Prostate gland (tissue), 2 donors: ENCODE measurements around the gene WNT3A. TPM values are rescaled to one million over a fixed set of nuclear protein-coding genes. Genes with fewer than 3 reads are reported as not detected.

Source experiments
- DNase-seq: peaks from one replicate; pipeline ENCODE4 v3.0.0-alpha.2; 2019; ENCODE audit warnings: low spot score
- H3K27ac ChIP-seq, 2 donors: fragments of 200-600 bp; sonication (generic); 2 replicates each; pipeline ENCODE4 v1.5.1; 2017 to 2019
- H3K27me3 ChIP-seq: fragments of 200-600 bp; sonication (generic); replicated peaks from 2 replicates; pipeline ENCODE4 v1.5.1; 2019; ENCODE audit not compliant: insufficient read depth
- H3K36me3 ChIP-seq, 2 donors: fragments of 200-600 bp; sonication (generic); 1 replicate in 1 of 2; 2 replicates in 1 of 2; pipeline versions ENCODE4 v1.5.1 to v1.8.1; 2017 to 2019
- H3K4me1 ChIP-seq: fragments of 200-600 bp; sonication (generic); replicated peaks from 2 replicates; pipeline ENCODE4 v1.5.1; 2019
- H3K4me3 ChIP-seq, 2 donors: fragments of 200-600 bp; sonication (generic); 2 replicates each; pipeline ENCODE4 v1.5.1; 2017 to 2019
- H3K9me3 ChIP-seq: fragments of 200-600 bp; sonication (generic); 2 replicates; pipeline ENCODE4 v1.5.1; 2017
- CTCF ChIP-seq, 4 experiments: fragments of 200-600 bp in 2 of 4; fragments of 450-650 bp in 2 of 4; sonication (generic) in 2 of 4; IDR thresholded peaks; 1 replicate in 3 of 4; 2 replicates in 1 of 4; pipeline ENCODE4 v1.5.1; 2016 to 2019; ENCODE audit warnings: antibody characterized with exemption in 4 of 4, mild to moderate bottlenecking in 2 of 4, moderate library complexity in 2 of 4
- POLR2A ChIP-seq: fragments of 450-650 bp; IDR thresholded peaks from one replicate; pipeline ENCODE4 v1.6.1; 2016; ENCODE audit warnings: antibody characterized with exemption, mild to moderate bottlenecking
- POLR2AphosphoS5 ChIP-seq: sonication (generic); formaldehyde crosslinking; IDR thresholded peaks from one replicate; pipeline ENCODE4 v1.6.1; 2017; ENCODE audit warnings: antibody characterized with exemption
- WGBS: methylation state at CpG from one replicate; pipeline ENCODE4 v1.1.5; 2018; 5-methylcytosine and 5-hydroxymethylcytosine counted together
- intact Hi-C: fragments of 100-400 bp; cut with DNase I; formaldehyde crosslinking; loops from one replicate; pipeline ENCODE4 v1.14.2; 2022
- total RNA-seq, 2 donors: library from RNA; depleted of rRNA; stranded (reverse); fragments of >200 nt; gene quantifications; one replicate each; pipeline ENCODE4 v1.1.0, GENCODE V29; 2016

The WNT3A gene
- total RNA-seq, 2 donors from 2014 or later = 2.4 to 4.8 TPM

- H3K4me3 ChIP-seq = no peak overlapping the region
- intact Hi-C loops = no loop called here
- H3K4me1 ChIP-seq = no peaks in the 10 kb centered on the region
- no peak overlapping the region for H3K27ac ChIP-seq
- no peaks in the 10 kb centered on the region for H3K27me3 ChIP-seq
- no peak for TF ChIP-seq CTCF (IDR thresholded peaks at IDR 0.05)
- no peaks in the 10 kb centered on the region for H3K36me3 ChIP-seq
- 90% methylated on average over 3 of the region's 3 CpGs for WGBS
- no peak for DNase-seq
- no peaks in the 10 kb centered on the region for H3K9me3 ChIP-seq
Observed at GRCh38 chr1:228023294-228023639, 16.5 kb downstream of the WNT3A start.

- DNase-seq = no peak
- intact Hi-C loops = no loop called here
- Histone ChIP-seq H3K27me3 (no peaks in the 10 kb centered on the region), H3K36me3 (no peaks in the 10 kb centered on the region), H3K27ac (no peak overlapping the region), H3K4me1 (no peaks in the 10 kb centered on the region), H3K4me3 (no peak overlapping the region), H3K9me3 (no peaks in the 10 kb centered on the region)
- 91% methylated on average over 10 of the region's 10 CpGs for WGBS
- no peak for TF ChIP-seq POLR2A
- TF ChIP-seq POLR2AphosphoS5 = no peak
- TF ChIP-seq CTCF (IDR thresholded peaks at IDR 0.05) = no peak
Observed at GRCh38 chr1:228029281-228029680, 22.5 kb downstream of the WNT3A start.

GRCh38 chr1:228030451-228031201 lies 23.8 kb downstream of the WNT3A start:
- Histone ChIP-seq H3K27me3 (no peaks in the 10 kb centered on the region), H3K27ac (no peak overlapping the region), H3K36me3 (no peaks in the 10 kb centered on the region), H3K4me1 (no peaks in the 10 kb centered on the region), H3K4me3 (no peak overlapping the region), H3K9me3 (no peaks in the 10 kb centered on the region)
- intact Hi-C loops = no loop called here
- no peak for DNase-seq
- 89% methylated on average over 12 of the region's 12 CpGs for WGBS
- TF ChIP-seq POLR2AphosphoS5 (no peak), POLR2A (no peak), CTCF (IDR thresholded peaks at IDR 0.05) (no peak)

GRCh38 chr1:228031276-228031995 lies 24.6 kb downstream of the WNT3A start:
- no peak for DNase-seq

More at GRCh38 chr1:228031276-228031995, 24.6 kb downstream of the WNT3A start:
- intact Hi-C loops = no loop called here
- 81% methylated on average over 9 of the region's 9 CpGs for WGBS
- H3K36me3 ChIP-seq = no peaks in the 10 kb centered on the region
- no peaks in the 10 kb centered on the region for H3K27me3 ChIP-seq
- no peak for TF ChIP-seq POLR2AphosphoS5
- no peak for TF ChIP-seq POLR2A
- TF ChIP-seq CTCF (IDR thresholded peaks at IDR 0.05) = no peak
- no peak overlapping the region for H3K4me3 ChIP-seq
- H3K9me3 ChIP-seq = no peaks in the 10 kb centered on the region
- H3K4me1 ChIP-seq = no peaks in the 10 kb centered on the region
- H3K27ac ChIP-seq = no peak overlapping the region
